ENCODE measurements around the gene SHB. TPM values are rescaled to one million over a fixed set of nuclear protein-coding genes. Genes with fewer than 3 reads are reported as not detected.
A peak's percentile ranks its signal among the peaks of the same experiment; 100 is the strongest.

Gene SHB
- total RNA-seq, 2 experiments from 2014 or later = 2.8 to 3.2 TPM

DNA sequence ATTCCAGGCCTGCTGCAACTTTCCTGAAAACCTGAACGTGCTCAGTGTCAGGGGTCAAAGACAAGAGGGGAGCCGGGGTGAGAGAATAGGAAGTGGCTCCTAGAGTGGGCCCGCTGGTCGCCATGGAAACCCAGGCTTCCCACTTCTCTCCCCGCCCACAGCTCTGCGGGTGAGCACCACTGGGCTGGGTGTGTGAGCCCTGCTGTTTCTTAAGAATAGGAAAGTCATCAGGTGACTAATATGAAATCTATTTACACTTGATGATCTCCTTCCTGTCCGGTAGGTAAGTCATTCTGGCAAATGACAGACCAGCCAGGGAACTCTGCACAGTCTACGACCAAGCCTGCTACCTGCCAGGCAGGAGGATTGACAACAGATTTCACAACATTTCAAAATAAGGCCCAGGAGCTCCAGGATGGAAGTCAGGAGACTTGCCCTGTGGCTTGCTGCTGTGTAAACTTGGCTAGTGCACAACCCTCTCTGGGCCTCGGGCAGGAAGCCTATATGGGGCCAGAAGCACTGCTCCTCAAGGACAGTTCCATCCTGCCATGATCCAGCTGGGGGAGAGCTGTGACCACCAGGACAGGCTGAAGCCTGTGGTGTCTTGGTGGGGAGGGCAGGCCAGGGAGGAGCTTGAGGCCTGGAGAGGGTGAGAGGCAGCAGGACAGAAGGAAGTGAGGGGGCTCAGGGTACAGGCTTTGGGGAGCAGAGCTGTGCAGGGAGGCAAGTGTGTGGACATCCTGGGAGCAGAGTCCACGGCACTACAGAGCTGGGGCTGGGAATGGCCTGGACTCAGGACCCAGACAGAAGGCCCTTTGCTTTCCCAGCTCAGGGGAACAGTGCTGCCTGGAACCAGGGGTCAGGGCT, 60.6 kb downstream of the SHB start:
- intact Hi-C loops (cut with micrococcal nuclease) = no loop called here
- DNase-seq (peak; percentile 90), ATAC-seq (peak; percentile 87)
- TF ChIP-seq, protein P1, sequence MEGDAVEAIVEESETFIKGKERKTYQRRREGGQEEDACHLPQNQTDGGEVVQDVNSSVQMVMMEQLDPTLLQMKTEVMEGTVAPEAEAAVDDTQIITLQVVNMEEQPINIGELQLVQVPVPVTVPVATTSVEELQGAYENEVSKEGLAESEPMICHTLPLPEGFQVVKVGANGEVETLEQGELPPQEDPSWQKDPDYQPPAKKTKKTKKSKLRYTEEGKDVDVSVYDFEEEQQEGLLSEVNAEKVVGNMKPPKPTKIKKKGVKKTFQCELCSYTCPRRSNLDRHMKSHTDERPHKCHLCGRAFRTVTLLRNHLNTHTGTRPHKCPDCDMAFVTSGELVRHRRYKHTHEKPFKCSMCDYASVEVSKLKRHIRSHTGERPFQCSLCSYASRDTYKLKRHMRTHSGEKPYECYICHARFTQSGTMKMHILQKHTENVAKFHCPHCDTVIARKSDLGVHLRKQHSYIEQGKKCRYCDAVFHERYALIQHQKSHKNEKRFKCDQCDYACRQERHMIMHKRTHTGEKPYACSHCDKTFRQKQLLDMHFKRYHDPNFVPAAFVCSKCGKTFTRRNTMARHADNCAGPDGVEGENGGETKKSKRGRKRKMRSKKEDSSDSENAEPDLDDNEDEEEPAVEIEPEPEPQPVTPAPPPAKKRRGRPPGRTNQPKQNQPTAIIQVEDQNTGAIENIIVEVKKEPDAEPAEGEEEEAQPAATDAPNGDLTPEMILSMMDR (IDR thresholded peaks at IDR 0.05) = no peak
- Mint-ChIP-seq H3K36me3 (ENCODE audit: low read depth) (no peaks in the 10 kb centered on the region), H3K27ac (peak overlapping the region; percentile 91), H3K4me1 (ENCODE audit: low read depth) (peaks cover 28% of the 10 kb centered on the region), H3K27me3 (no peaks in the 10 kb centered on the region), H3K4me3 (no peak overlapping the region), H3K9me3 (no peaks in the 10 kb centered on the region)
- POLR2A ChIA-PET = interaction anchor here (0.8 kb wide), 1 partner anchor 9 kb away, joined by 3 read pairs; no protein-coding TSS in a partner anchor
- CTCF ChIA-PET = interaction anchor here (0.6 to 0.8 kb wide), 2 partner anchors 23 to 31 kb away, joined by 3 read pairs; no protein-coding TSS in a partner anchor

DNA sequence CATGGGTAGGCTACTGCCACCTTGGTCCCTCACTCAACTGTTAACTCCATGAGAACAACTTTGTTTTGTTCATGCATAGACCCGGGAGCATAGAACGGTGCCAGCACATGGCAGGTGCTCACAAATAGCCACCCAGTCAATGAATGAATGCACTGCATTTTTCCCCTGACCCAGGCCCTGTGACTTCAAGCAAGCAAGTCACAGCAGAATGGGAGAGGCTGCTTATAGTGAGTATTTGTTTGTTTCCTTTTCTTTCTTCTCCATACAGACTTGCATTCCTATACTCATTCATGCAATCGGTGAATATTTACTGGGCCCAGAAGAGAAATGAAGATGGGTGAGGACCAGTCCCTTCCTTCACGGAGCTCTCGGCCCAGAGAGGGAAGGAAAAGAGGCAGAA, 62.0 kb downstream of the SHB start:
- intact Hi-C loops (cut with micrococcal nuclease) = no loop called here
- peak overlapping the region; percentile 61 for H3K27ac Mint-ChIP-seq

DNA sequence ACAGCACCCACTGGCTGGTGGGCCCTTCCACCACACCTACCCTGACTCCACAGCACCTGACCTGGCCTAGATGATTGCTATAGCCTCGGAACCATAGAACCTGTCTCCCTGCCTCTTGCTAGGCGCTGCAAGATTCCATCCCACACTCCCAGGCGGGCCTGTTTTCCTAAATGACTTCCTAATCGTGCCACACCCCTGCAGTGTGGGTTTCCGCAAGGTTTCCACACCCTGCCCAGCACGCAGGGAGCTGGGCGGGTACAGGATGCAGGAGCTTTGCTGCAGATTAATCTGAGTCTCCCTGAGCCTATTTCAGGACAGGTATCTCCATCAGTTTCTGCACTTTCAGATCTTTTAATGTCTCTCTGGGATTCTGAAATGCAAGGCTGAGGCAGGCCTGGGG, 62.9 kb downstream of the SHB start:
- no peak for DNase-seq
- no peak for ATAC-seq
- Mint-ChIP-seq H3K36me3 (ENCODE audit: low read depth) (no peaks in the 10 kb centered on the region), H3K4me3 (no peak overlapping the region), H3K4me1 (ENCODE audit: low read depth) (peaks cover 32% of the 10 kb centered on the region), H3K27me3 (no peaks in the 10 kb centered on the region), H3K27ac (no peak overlapping the region), H3K9me3 (no peaks in the 10 kb centered on the region)
- ChIA-PET CTCF (no interaction called here), POLR2A (no interaction called here)
- TF ChIP-seq, protein P1 (IDR thresholded peaks at IDR 0.05) = no peak
- intact Hi-C loops (cut with micrococcal nuclease) = no loop called here

More for the DNA sequence above, 62.0 kb downstream of the SHB start:
- ChIA-PET POLR2A (no interaction called here), CTCF (no interaction called here)
- H3K4me3 Mint-ChIP-seq = no peak overlapping the region
- peaks cover 32% of the 10 kb centered on the region for H3K4me1 Mint-ChIP-seq (ENCODE audit: low read depth)
- no peaks in the 10 kb centered on the region for H3K9me3 Mint-ChIP-seq
- no peaks in the 10 kb centered on the region for H3K36me3 Mint-ChIP-seq (ENCODE audit: low read depth)
- DNase-seq = no peak
- TF ChIP-seq, protein P1 (IDR thresholded peaks at IDR 0.05) = no peak
- no peaks in the 10 kb centered on the region for H3K27me3 Mint-ChIP-seq
- ATAC-seq = no peak

DNA sequence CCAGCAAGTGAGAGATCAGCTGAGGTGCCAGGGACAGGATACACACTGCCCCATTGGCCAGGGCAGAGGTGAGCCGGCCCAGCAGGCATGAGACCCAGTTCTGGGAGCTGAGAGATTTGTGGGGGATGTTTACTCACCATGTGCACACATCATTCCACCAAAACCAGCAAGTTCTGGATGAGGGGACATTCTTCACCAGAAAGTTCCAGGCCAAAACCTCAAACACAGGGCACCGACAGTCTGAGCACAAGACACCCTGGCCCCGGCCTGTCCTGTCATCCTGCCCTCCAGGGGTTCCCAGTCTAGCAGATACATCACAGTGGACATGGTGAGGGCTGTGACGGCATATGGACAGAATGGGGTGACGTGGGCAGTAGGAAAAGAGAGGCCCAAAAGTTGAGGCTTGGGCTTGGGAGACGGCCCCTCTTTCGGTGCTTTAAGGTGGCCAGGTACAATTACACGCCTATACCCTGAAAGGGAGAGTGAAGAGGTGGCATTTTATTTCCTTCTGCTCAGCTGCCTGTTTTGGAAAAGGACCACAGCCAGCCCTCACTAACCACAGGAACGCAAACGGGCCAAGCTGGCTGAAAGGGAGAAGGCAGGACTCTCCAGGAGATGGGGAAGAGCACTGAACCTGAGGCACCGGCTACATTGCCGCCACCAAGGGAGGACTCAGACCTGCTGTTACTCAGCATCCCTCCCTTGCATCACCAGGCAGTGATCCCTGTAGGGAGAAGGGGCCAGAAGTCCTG, 64.0 kb downstream of the SHB start:
- Mint-ChIP-seq H3K9me3 (no peaks in the 10 kb centered on the region), H3K36me3 (ENCODE audit: low read depth) (no peaks in the 10 kb centered on the region), H3K4me1 (ENCODE audit: low read depth) (peaks cover 38% of the 10 kb centered on the region), H3K27ac (no peak overlapping the region), H3K4me3 (no peak overlapping the region), H3K27me3 (no peaks in the 10 kb centered on the region)
- DNase-seq (no peak), ATAC-seq (no peak)
- POLR2A ChIA-PET = no interaction called here
- TF ChIP-seq, protein P1 (IDR thresholded peaks at IDR 0.05) = no peak
- CTCF ChIA-PET = no interaction called here
- intact Hi-C loops (cut with micrococcal nuclease) = no loop called here
